ENCODE data around the gene OR4F6. TPM values are rescaled to one million over a fixed set of nuclear protein-coding genes. Genes with fewer than 3 reads are reported as not detected.

Gene OR4F6
- total and polyA plus RNA-seq, 2 of the 13 experiments (the other 11 are each of a cell fraction or from before 2014, with no cell fraction given), result not detected

DNA sequence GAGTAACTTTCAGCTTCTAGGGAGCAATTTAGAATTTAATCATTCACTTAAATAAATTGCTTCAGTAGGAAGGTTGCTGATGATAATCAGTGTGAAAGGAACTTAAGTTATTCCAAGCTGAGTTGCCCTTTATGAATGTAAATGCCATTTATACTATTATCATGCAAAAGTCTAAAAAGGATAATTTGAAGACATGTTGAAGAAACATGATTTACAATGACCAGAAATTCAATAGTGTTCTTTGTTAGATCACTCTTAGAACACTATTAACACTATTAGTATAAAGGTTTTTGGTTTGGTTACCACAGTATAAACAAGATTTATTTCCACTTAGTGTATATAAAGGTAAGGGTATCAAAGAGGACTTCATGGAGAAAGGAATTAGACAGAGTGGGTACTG lies 1.6 kb downstream of the OR4F6 start:
- H3K9ac ChIP-seq (ENCODE audit: insufficient read depth, low read depth, low read length), result no peak overlapping the region
- POLR2A ChIA-PET, result no interaction called here
- no peak overlapping the region for H3K4me3 ChIP-seq (replicated peaks in 1 of 3; ENCODE audit: insufficient read depth in 1 of 3, low read depth in 2 of 3, low read length in 3 of 3)
- CTCF ChIA-PET (ENCODE audit: low intra/inter-chr PET ratio, low total read pairs), result no interaction called here
- H3K4me2 ChIP-seq (ENCODE audit: low read depth, low read length), result no peak overlapping the region
- no peaks in the 10 kb centered on the region for H3K36me3 ChIP-seq (replicated peaks in 1 of 2; ENCODE audit: control insufficient read depth in 1 of 2, insufficient read depth in 2 of 2, low read length in 2 of 2)
- BruUV-seq (replicated peaks), result no TSS peak
- DNase-seq (ENCODE audit: low spot score) (no peak), ATAC-seq (no peak), FAIRE-seq (no peak)
- TF ChIP-seq NR2F2 (IDR thresholded peaks at IDR 0.05; ENCODE audit: borderline replicate concordance, low read depth) (no peak), NFKBIZ (CRISPR knock-in tag; IDR thresholded peaks at IDR 0.05) (no peak)
- H2AFZ ChIP-seq (ENCODE audit: low read length), result no peak overlapping the region
- in situ Hi-C loops (cut with HindIII; ENCODE audit: extremely low pct_ligation_motif_present, low pct_unique_long_range_greater_than_20kb), result no loop called here
- H3K4me1 ChIP-seq (ENCODE audit: insufficient read depth, low read length), result no peaks in the 10 kb centered on the region
- no peaks in the 10 kb centered on the region for H3K9me3 ChIP-seq (ENCODE audit: low read length)
- peaks cover 1 to 12% of the 10 kb centered on the region in 2 experiments; a peak in 2 of 5 replicates for H3K27me3 ChIP-seq (ENCODE audit: control insufficient read depth in 1 of 2, insufficient read depth in 2 of 2, low read length in 2 of 2)
- intact Hi-C loops (cut with micrococcal nuclease; ENCODE audit: unreplicated experiment), result no loop called here
- H3K79me2 ChIP-seq (ENCODE audit: insufficient read depth, low read length), result no peaks in the 10 kb centered on the region
- no peaks in the 10 kb centered on the region for H4K20me1 ChIP-seq (ENCODE audit: insufficient read depth, low read length)
- H3K27ac ChIP-seq (ENCODE audit: extremely low read length, insufficient read depth, low read length), result no peak overlapping the region

DNA sequence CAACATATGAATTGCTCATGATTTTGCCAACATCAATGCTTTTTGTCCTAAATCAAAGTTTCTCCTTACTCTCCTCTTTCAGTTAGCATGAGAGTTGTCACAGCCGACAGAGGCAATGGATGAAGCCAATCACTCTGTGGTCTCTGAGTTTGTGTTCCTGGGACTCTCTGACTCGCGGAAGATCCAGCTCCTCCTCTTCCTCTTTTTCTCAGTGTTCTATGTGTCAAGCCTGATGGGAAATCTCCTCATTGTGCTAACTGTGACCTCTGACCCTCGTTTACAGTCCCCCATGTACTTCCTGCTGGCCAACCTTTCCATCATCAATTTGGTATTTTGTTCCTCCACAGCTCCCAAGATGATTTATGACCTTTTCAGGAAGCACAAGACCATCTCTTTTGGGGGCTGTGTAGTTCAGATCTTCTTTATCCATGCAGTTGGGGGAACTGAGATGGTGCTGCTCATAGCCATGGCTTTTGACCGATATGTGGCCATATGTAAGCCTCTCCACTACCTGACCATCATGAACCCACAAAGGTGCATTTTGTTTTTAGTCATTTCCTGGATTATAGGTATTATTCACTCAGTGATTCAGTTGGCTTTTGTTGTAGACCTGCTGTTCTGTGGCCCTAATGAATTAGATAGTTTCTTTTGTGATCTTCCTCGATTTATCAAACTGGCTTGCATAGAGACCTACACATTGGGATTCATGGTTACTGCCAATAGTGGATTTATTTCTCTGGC lies 2.5 kb downstream of the OR4F6 start:
- ChIA-PET CTCF (ENCODE audit: low intra/inter-chr PET ratio, low total read pairs) (no interaction called here), POLR2A (no interaction called here)
- no peak for ATAC-seq
- Histone ChIP-seq H3K4me2 (ENCODE audit: low read depth, low read length) (no peak overlapping the region), H2AFZ (ENCODE audit: low read length) (no peak overlapping the region), H3K27ac (ENCODE audit: extremely low read length, insufficient read depth, low read length) (no peak overlapping the region), H3K4me3 (replicated peaks in 1 of 3; ENCODE audit: insufficient read depth in 1 of 3, low read depth in 2 of 3, low read length in 3 of 3) (no peak overlapping the region), H3K9ac (ENCODE audit: insufficient read depth, low read depth, low read length) (no peak overlapping the region), H4K20me1 (ENCODE audit: insufficient read depth, low read length) (no peaks in the 10 kb centered on the region), H3K4me1 (ENCODE audit: insufficient read depth, low read length) (no peaks in the 10 kb centered on the region), H3K27me3 (ENCODE audit: control insufficient read depth in 1 of 2, insufficient read depth in 2 of 2, low read length in 2 of 2) (peaks cover 1 to 12% of the 10 kb centered on the region in 2 experiments; a peak in 2 of 5 replicates), H3K79me2 (ENCODE audit: insufficient read depth, low read length) (no peaks in the 10 kb centered on the region), H3K36me3 (replicated peaks in 1 of 2; ENCODE audit: control insufficient read depth in 1 of 2, insufficient read depth in 2 of 2, low read length in 2 of 2) (no peaks in the 10 kb centered on the region), H3K9me3 (ENCODE audit: low read length) (no peaks in the 10 kb centered on the region)
- FAIRE-seq, result no peak
- no peak for TF ChIP-seq MYC (CRISPR knock-in tag; IDR thresholded peaks at IDR 0.05; ENCODE audit: borderline replicate concordance)
- 12% methylated on average over 6 of the region's 6 CpGs for WGBS (ENCODE audit: low lambda C conversion rate)
- DNase-seq (ENCODE audit: low spot score), result no peak
- in situ Hi-C loops (cut with HindIII; ENCODE audit: extremely low pct_ligation_motif_present, low pct_unique_long_range_greater_than_20kb) (no loop called here), intact Hi-C loops (cut with micrococcal nuclease; ENCODE audit: unreplicated experiment) (no loop called here)
- no TSS peak for BruUV-seq (replicated peaks)
